ENCODE data around the gene DPYSL4. TPM values are rescaled to one million over a fixed set of nuclear protein-coding genes. Genes with fewer than 3 reads are reported as not detected.
A peak's percentile ranks its signal among the peaks of the same experiment; 100 is the strongest.

Gene DPYSL4
- total RNA-seq, 1 experiment from 2014 or later: 9.9 TPM

DNA sequence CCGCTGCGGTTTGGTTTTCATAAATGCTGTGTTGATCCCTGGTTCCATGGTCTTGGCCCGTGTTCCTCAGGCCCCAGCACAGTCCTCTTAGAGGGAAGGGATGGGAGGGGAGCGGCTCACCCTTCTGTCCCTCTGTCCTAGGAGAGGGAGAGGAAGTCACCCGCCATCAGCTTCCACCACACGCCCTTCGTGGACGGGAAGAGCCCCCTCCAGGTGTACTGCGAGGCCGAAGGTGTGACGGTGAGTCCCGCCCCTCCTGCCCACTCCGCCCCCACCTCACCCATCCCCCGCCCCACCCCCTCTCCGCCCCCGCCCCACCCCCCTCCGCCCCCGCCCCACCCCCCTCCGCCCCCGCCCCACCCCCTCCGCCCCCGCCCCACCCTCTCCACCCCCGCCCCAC, 37.5 kb upstream of the DPYSL4 start:
- H3K36me3 ChIP-seq (ENCODE audit: control insufficient read depth, insufficient read depth, low read length): no peaks in the 10 kb centered on the region
- DNase-seq (ENCODE audit: low read depth, low spot score) (no peak), ATAC-seq (peak; percentile 29; the same call in 1 of the 2 replicates)
- H3K27ac ChIP-seq (ENCODE audit: low read length): no peak overlapping the region
- H3K9me3 ChIP-seq (ENCODE audit: control insufficient read depth, insufficient read depth, low read depth, low read length): no peaks in the 10 kb centered on the region
- H3K4me1 ChIP-seq (ENCODE audit: control insufficient read depth, insufficient read depth, low read length): no peaks in the 10 kb centered on the region
- no peak overlapping the region for H3K4me3 ChIP-seq (ENCODE audit: low read depth in 2 of 2, low read length in 2 of 2)
- TF ChIP-seq TCF7L2 (IDR thresholded peaks at IDR 0.05; ENCODE audit: low read depth, low read length) (no peak), POLR2AphosphoS5 (IDR thresholded peaks at IDR 0.05; ENCODE audit: low read depth, low read length) (no peak), SIN3A (IDR thresholded peaks at IDR 0.05; ENCODE audit: borderline replicate concordance, insufficient read depth, low read depth, low read length) (no peak), CTCF (IDR thresholded peaks at IDR 0.05) (no peak)
- TF ChIP-seq, protein P1, sequence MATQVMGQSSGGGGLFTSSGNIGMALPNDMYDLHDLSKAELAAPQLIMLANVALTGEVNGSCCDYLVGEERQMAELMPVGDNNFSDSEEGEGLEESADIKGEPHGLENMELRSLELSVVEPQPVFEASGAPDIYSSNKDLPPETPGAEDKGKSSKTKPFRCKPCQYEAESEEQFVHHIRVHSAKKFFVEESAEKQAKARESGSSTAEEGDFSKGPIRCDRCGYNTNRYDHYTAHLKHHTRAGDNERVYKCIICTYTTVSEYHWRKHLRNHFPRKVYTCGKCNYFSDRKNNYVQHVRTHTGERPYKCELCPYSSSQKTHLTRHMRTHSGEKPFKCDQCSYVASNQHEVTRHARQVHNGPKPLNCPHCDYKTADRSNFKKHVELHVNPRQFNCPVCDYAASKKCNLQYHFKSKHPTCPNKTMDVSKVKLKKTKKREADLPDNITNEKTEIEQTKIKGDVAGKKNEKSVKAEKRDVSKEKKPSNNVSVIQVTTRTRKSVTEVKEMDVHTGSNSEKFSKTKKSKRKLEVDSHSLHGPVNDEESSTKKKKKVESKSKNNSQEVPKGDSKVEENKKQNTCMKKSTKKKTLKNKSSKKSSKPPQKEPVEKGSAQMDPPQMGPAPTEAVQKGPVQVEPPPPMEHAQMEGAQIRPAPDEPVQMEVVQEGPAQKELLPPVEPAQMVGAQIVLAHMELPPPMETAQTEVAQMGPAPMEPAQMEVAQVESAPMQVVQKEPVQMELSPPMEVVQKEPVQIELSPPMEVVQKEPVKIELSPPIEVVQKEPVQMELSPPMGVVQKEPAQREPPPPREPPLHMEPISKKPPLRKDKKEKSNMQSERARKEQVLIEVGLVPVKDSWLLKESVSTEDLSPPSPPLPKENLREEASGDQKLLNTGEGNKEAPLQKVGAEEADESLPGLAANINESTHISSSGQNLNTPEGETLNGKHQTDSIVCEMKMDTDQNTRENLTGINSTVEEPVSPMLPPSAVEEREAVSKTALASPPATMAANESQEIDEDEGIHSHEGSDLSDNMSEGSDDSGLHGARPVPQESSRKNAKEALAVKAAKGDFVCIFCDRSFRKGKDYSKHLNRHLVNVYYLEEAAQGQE (IDR thresholded peaks at IDR 0.05; ENCODE audit: insufficient read depth in 1 of 2, low read depth in 2 of 2, low read length in 1 of 2): no peak
- BruUV-seq (replicated peaks): no TSS peak
- H3K27me3 ChIP-seq (ENCODE audit: control insufficient read depth, insufficient read depth, low read length): no peaks in the 10 kb centered on the region
- CTCF ChIA-PET: no interaction called here
- POLR2A ChIA-PET: no interaction called here
- in situ Hi-C loops (cut with HindIII; ENCODE audit: low pct_unique_long_range_greater_than_20kb, low sequenced_read_pairs) (no loop called here), intact Hi-C loops (cut with micrococcal nuclease; ENCODE audit: unreplicated experiment) (no loop called here)

GRCh38 chr10:132149917-132150316, 36.8 kb upstream of the DPYSL4 start:
- Histone ChIP-seq H3K4me3 (ENCODE audit: low read depth in 2 of 2, low read length in 2 of 2) (no peak overlapping the region), H3K4me1 (ENCODE audit: control insufficient read depth, insufficient read depth, low read length) (no peaks in the 10 kb centered on the region), H3K9me3 (ENCODE audit: control insufficient read depth, insufficient read depth, low read depth, low read length) (no peaks in the 10 kb centered on the region), H3K27ac (ENCODE audit: low read length) (no peak overlapping the region), H3K27me3 (ENCODE audit: control insufficient read depth, insufficient read depth, low read length) (no peaks in the 10 kb centered on the region), H3K36me3 (ENCODE audit: control insufficient read depth, insufficient read depth, low read length) (no peaks in the 10 kb centered on the region)
- ChIA-PET POLR2A (no interaction called here), CTCF (no interaction called here)
- no TSS peak for BruUV-seq (replicated peaks)
- TF ChIP-seq, protein P1 (IDR thresholded peaks at IDR 0.05; ENCODE audit: insufficient read depth in 1 of 2, low read depth in 2 of 2, low read length in 1 of 2): no peak
- TF ChIP-seq TCF7L2 (IDR thresholded peaks at IDR 0.05; ENCODE audit: low read depth, low read length) (no peak), SIN3A (IDR thresholded peaks at IDR 0.05; ENCODE audit: borderline replicate concordance, insufficient read depth, low read depth, low read length) (no peak), POLR2AphosphoS5 (IDR thresholded peaks at IDR 0.05; ENCODE audit: low read depth, low read length) (no peak), CTCF (IDR thresholded peaks at IDR 0.05) (no peak)
- in situ Hi-C loops (cut with HindIII; ENCODE audit: low pct_unique_long_range_greater_than_20kb, low sequenced_read_pairs) (no loop called here), intact Hi-C loops (cut with micrococcal nuclease; ENCODE audit: unreplicated experiment) (no loop called here)
- DNase-seq (ENCODE audit: low read depth, low spot score) (no peak), ATAC-seq (no peak)

All from Panc1 (cell line).